ENCODE measurements around the gene C10orf143.

GRCh38 chr10:130111852-130112180 lies 1.2 kb upstream of the C10orf143 start:
- TF ChIP-seq, protein P1, sequence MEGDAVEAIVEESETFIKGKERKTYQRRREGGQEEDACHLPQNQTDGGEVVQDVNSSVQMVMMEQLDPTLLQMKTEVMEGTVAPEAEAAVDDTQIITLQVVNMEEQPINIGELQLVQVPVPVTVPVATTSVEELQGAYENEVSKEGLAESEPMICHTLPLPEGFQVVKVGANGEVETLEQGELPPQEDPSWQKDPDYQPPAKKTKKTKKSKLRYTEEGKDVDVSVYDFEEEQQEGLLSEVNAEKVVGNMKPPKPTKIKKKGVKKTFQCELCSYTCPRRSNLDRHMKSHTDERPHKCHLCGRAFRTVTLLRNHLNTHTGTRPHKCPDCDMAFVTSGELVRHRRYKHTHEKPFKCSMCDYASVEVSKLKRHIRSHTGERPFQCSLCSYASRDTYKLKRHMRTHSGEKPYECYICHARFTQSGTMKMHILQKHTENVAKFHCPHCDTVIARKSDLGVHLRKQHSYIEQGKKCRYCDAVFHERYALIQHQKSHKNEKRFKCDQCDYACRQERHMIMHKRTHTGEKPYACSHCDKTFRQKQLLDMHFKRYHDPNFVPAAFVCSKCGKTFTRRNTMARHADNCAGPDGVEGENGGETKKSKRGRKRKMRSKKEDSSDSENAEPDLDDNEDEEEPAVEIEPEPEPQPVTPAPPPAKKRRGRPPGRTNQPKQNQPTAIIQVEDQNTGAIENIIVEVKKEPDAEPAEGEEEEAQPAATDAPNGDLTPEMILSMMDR (conservative IDR thresholded peaks at IDR 0.05; ENCODE audit: low read depth in 2 of 2) = no peak
- TF ChIP-seq EZH2phosphoT487 (IDR thresholded peaks at IDR 0.05; ENCODE audit: unreplicated experiment) (no peak), POLR2AphosphoS5 (IDR thresholded peaks at IDR 0.05; ENCODE audit: low read depth) (no peak), EZH2 (IDR thresholded peaks at IDR 0.05; ENCODE audit: low read depth, unreplicated experiment) (no peak), CREB1 (CRISPR knock-in tag; IDR thresholded peaks at IDR 0.05; ENCODE audit: low read depth) (no peak), JUNB (IDR thresholded peaks at IDR 0.05; ENCODE audit: unreplicated experiment) (no peak), ZNF114 (CRISPR knock-in tag; IDR thresholded peaks at IDR 0.05) (no peak), ZNF331 (CRISPR knock-in tag; IDR thresholded peaks at IDR 0.05; ENCODE audit: low read depth) (no peak), REST (IDR thresholded peaks at IDR 0.05; ENCODE audit: unreplicated experiment) (no peak), STAT1 (IDR thresholded peaks at IDR 0.05; ENCODE audit: unreplicated experiment) (no peak), NANOG (IDR thresholded peaks at IDR 0.05; ENCODE audit: borderline replicate concordance) (no peak)
- TF ChIP-seq, protein P2, sequence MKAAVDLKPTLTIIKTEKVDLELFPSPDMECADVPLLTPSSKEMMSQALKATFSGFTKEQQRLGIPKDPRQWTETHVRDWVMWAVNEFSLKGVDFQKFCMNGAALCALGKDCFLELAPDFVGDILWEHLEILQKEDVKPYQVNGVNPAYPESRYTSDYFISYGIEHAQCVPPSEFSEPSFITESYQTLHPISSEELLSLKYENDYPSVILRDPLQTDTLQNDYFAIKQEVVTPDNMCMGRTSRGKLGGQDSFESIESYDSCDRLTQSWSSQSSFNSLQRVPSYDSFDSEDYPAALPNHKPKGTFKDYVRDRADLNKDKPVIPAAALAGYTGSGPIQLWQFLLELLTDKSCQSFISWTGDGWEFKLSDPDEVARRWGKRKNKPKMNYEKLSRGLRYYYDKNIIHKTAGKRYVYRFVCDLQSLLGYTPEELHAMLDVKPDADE (IDR thresholded peaks at IDR 0.05) = no peak

All from GM23338 (cell line).